HepG2 (cell line): ENCODE measurements around the gene ZFR2. TPM values are rescaled to one million over a fixed set of nuclear protein-coding genes. Genes with fewer than 3 reads are reported as not detected.

Source experiments
- ATAC-seq: fragments of 200-7000 bp; cut with Tn5 transposase; 3 replicates; pipeline ENCODE4 v1.9.1; 2020; ENCODE audit warnings: mild to moderate bottlenecking, moderate library complexity
- BruUV-seq: library from RNA; stranded (reverse); fragments of 400-500 nt; replicated peaks from 2 replicates; lab custom pipeline; 2021; lab: Mats Ljungman, UMichigan
- CTCF ChIA-PET: fragments of 300-600 bp; formaldehyde crosslinking; extraction: SDS; loops from one replicate; lab custom pipeline; 2021; ENCODE audit warnings: low total read pairs, inconsistent platforms, low intra/inter-chr PET ratio; lab: Yijun Ruan, JAX
- POLR2A ChIA-PET: fragments of 350-600 bp; sonication (Branson Sonifier 250); formaldehyde crosslinking; loops from one replicate; lab custom pipeline; 2020; ENCODE audit warnings: antibody characterized with exemption, inconsistent platforms; lab: Yijun Ruan, JAX
- DNase-seq: peaks from one replicate; pipeline ENCODE4 v3.0.0-alpha.2; 2015; ENCODE audit warnings: low spot score
- FAIRE-seq: peaks from 3 replicates; lab custom pipeline; 2011; peaks lifted over from hg19 to GRCh38; lab: Jason Lieb, UNC
- H2AFZ ChIP-seq: one replicate; pipeline ENCODE4 v1.6.1; 2011; ENCODE audit warnings: low read length, inconsistent platforms
- H3K27ac ChIP-seq: fragments of 300-600 bp; 3 replicates; pipeline ENCODE4 v1.8.0; 2011; ENCODE audit warnings: mixed run types, mild to moderate bottlenecking, mixed read lengths, low read length, inconsistent platforms; ENCODE audit not compliant: insufficient read depth; ENCODE audit errors: extremely low read length
- H3K27me3 ChIP-seq, 2 experiments: fragments of 200-600 bp in 1 of 2; 2 replicates in 1 of 2; 3 replicates in 1 of 2; pipeline versions ENCODE4 v1.6.0 to v1.8.0; 2011; ENCODE audit warnings: low read length in 2 of 2, mild to moderate bottlenecking in 2 of 2, moderate library complexity in 2 of 2, inconsistent platforms in 1 of 2; ENCODE audit not compliant: insufficient read depth in 2 of 2, control insufficient read depth in 1 of 2
- H3K36me3 ChIP-seq, 2 experiments: fragments of 200-600 bp in 1 of 2; replicated peaks in 1 of 2; 2 replicates in 1 of 2; 3 replicates in 1 of 2; pipeline versions ENCODE4 v1.5.1 to v1.8.0; 2011; ENCODE audit warnings: low read length in 2 of 2, inconsistent platforms in 1 of 2; ENCODE audit not compliant: insufficient read depth in 2 of 2, control insufficient read depth in 1 of 2
- H3K4me1 ChIP-seq: 2 replicates; pipeline ENCODE4 v1.5.1; 2012; ENCODE audit warnings: low read length, inconsistent platforms; ENCODE audit not compliant: insufficient read depth
- H3K4me2 ChIP-seq: 2 replicates; pipeline ENCODE4 v1.6.0; 2011; ENCODE audit warnings: low read depth, low read length, inconsistent platforms
- H3K4me3 ChIP-seq, 3 experiments: fragments of 200-600 bp in 1 of 3; sonication (generic), shearing (Covaris generic) in 1 of 3; replicated peaks in 1 of 3; 2 replicates each; pipeline ENCODE4 v1.5.1; 2011 to 2016; ENCODE audit warnings: low read length in 3 of 3, inconsistent platforms in 2 of 3, low read depth in 2 of 3, mild to moderate bottlenecking in 2 of 3, control low read depth in 1 of 3, mixed read lengths in 1 of 3; ENCODE audit not compliant: insufficient read depth in 1 of 3
- H3K79me2 ChIP-seq: one replicate; pipeline ENCODE4 v1.6.1; 2011; ENCODE audit warnings: low read length, inconsistent platforms; ENCODE audit not compliant: insufficient read depth
- H3K9ac ChIP-seq: 2 replicates; pipeline ENCODE4 v1.6.0; 2011; ENCODE audit warnings: mild to moderate bottlenecking, low read depth, low read length, inconsistent platforms; ENCODE audit not compliant: insufficient read depth
- H3K9me3 ChIP-seq: 2 replicates; pipeline ENCODE4 v1.5.1; 2012; ENCODE audit warnings: mild to moderate bottlenecking, low read length
- H4K20me1 ChIP-seq: 2 replicates; pipeline ENCODE4 v1.6.0; 2011; ENCODE audit warnings: inconsistent platforms, mild to moderate bottlenecking, low read length, moderate library complexity; ENCODE audit not compliant: insufficient read depth
- ADNP ChIP-seq: sonication (generic); formaldehyde crosslinking; IDR thresholded peaks from 2 replicates; pipeline ENCODE4 v1.4.0; 2020; ENCODE audit warnings: missing genetic modification reagents
- HCFC1 ChIP-seq: fragments of 150-350 bp; IDR thresholded peaks from 2 replicates; pipeline ENCODE4 v1.6.1; 2014; ENCODE audit warnings: low read depth, low read length
- HNF4A ChIP-seq: sonication (generic); formaldehyde crosslinking; IDR thresholded peaks from 2 replicates; pipeline ENCODE4 v1.4.0; 2020; ENCODE audit warnings: missing genetic modification reagents
- HOXA9 ChIP-seq: sonication (generic); formaldehyde crosslinking; IDR thresholded peaks from 2 replicates; pipeline ENCODE4 v1.8.1; 2022; ENCODE audit warnings: missing genetic modification reagents, mild to moderate bottlenecking, moderate library complexity, borderline replicate concordance
- KMT2B ChIP-seq: IDR thresholded peaks from 2 replicates; pipeline ENCODE4 v1.6.1; 2016; ENCODE audit warnings: missing genetic modification reagents, missing compliant biosample characterization
- MTF1 ChIP-seq: sonication (generic); formaldehyde crosslinking; IDR thresholded peaks from 2 replicates; pipeline ENCODE4 v1.5.0; 2020; ENCODE audit warnings: missing genetic modification reagents
- MYC ChIP-seq: sonication (generic); formaldehyde crosslinking; IDR thresholded peaks from 2 replicates; pipeline ENCODE4 v1.9.0; 2021; ENCODE audit warnings: missing genetic modification reagents, borderline replicate concordance
- ZNF431 ChIP-seq: sonication (generic); formaldehyde crosslinking; IDR thresholded peaks from 2 replicates; pipeline ENCODE4 v1.9.0; 2022; ENCODE audit warnings: missing genetic modification reagents, low read depth, mild to moderate bottlenecking, borderline replicate concordance
- ZNF501 ChIP-seq: sonication (generic); formaldehyde crosslinking; IDR thresholded peaks from 2 replicates; pipeline ENCODE4 v1.5.1; 2020; ENCODE audit warnings: mild to moderate bottlenecking, moderate library complexity, missing genetic modification reagents
- WGBS: methylation state at CpG from one replicate; pipeline ENCODE4 v1.1.6; 2017; ENCODE audit warnings: low lambda C conversion rate; 5-methylcytosine and 5-hydroxymethylcytosine counted together
- in situ Hi-C: cut with HindIII; loops from 2 replicates; pipeline ENCODE4 v1.10.0; 2017; ENCODE audit warnings: low pct_unique_long_range_greater_than_20kb; ENCODE audit not compliant: extremely low pct_ligation_motif_present
- intact Hi-C: fragments of 100-400 bp; cut with micrococcal nuclease; formaldehyde crosslinking; loops from one replicate; pipeline ENCODE4 v1.10.0; 2022; ENCODE audit not compliant: unreplicated experiment
- polyA plus RNA-seq, 8 experiments: library from polyadenylated mRNA; depleted of rRNA in 3 of 8; stranded (reverse) in 7 of 8; unstranded in 1 of 8; fragments of >200 nt; fragmentation: Illumina TruSeq in 4 of 8; extraction: Trizol in 4 of 8; gene quantifications; 2 replicates each; pipeline versions ENCODE4 v1.2.1 to v1.2.3, GENCODE V29; 2011 to 2016; ENCODE audit warnings: low read depth in 4 of 8, missing spikeins in 1 of 8, mixed read lengths in 1 of 8; ENCODE audit not compliant: insufficient read depth in 1 of 8
- total RNA-seq, 5 experiments: library from RNA; depleted of rRNA; stranded (reverse); fragments of >200 nt; fragmentation: Illumina TruSeq; extraction: Trizol; gene quantifications; 2 replicates each; pipeline ENCODE4 v1.2.3, GENCODE V29; 2016; ENCODE audit warnings: low read depth in 1 of 5
- TF ChIP-seq, protein P1 (sequence below): sonication (generic); formaldehyde crosslinking; IDR thresholded peaks from 2 replicates; pipeline ENCODE4 v1.8.0; 2022; ENCODE audit warnings: missing genetic modification reagents, low read depth, mild to moderate bottlenecking, borderline replicate concordance
- TF ChIP-seq, protein P2 (sequence below): sonication (generic); formaldehyde crosslinking; IDR thresholded peaks from 2 replicates; pipeline ENCODE4 v1.5.0; 2020; ENCODE audit warnings: mild to moderate bottlenecking, missing genetic modification reagents, borderline replicate concordance

The ZFR2 gene
- total and polyA plus RNA-seq, 2 of the 13 experiments (the other 11 are each of a cell fraction or from before 2014, with no cell fraction given), result 0.37 to 0.69 TPM

DNA sequence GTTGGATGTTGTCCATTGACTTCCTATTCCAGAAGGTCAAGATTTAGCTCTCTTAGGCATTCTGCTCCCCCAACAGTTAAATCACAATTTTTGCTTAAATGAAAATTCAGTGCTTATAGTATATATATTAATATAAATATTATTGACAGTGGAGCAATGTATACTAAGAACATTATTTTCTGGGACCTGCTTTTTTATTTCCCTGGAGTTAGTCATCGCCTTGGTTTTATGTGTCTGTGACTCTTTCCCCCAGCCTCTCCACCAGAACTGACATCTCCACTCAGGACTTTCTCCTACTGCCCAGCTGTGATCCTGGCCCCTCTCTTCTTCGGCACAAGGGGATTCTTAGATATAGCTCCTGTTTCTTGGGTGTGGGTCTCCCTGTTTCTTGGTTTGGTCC, 72.5 kb downstream of the ZFR2 start (continued):
- TF ChIP-seq ZNF501 (CRISPR knock-in tag) (no peak), ZNF431 (CRISPR knock-in tag) (no peak), MYC (CRISPR knock-in tag) (no peak)
- TF ChIP-seq, protein P1, sequence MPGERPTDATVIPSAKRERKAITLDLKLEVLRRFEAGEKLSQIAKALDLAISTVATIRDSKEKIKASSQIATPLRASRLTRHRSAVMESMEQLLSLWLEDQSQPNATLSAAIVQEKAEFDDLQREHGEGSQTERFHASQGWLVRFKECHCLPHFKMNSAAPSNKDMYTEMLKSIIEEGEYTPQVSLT (CRISPR knock-in tag), result no peak

DNA sequence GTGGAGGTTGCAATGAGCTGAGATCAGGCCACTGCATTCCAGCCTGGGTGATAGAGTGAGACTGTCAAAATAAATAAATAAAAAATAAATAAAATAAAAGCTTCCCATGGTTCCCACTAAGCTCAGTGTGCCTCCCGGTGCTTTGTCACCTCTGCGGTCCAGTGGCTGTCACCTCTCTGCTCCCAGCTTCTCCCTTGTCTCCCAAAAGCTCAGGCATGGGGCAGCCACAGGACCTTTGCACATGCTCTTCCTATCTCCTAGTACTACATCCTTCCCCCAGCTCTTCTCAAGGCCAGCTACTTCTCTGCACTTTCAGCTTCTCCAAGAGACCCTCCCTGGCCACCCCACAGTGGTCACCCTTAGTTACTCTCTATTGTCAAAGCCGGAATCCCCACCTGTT, 75.0 kb downstream of the ZFR2 start:
- H3K4me3 ChIP-seq, result no peak overlapping the region
- ATAC-seq (no peak), DNase-seq (no peak), FAIRE-seq (no peak)
- H2AFZ ChIP-seq, result no peak overlapping the region
- no peaks in the 10 kb centered on the region for H3K4me1 ChIP-seq
- no peaks in the 10 kb centered on the region for H3K9me3 ChIP-seq
- H3K36me3 ChIP-seq, result no peaks in the 10 kb centered on the region
- no peak overlapping the region for H3K9ac ChIP-seq
- in situ Hi-C loops (no loop called here), intact Hi-C loops (no loop called here)
- H3K27ac ChIP-seq, result no peak overlapping the region
- WGBS, result 77% methylated on average over 3 of the region's 3 CpGs
- H3K27me3 ChIP-seq, result peaks cover 3 to 9% of the 10 kb centered on the region in 2 experiments; a peak in 3 of 5 replicates
- H4K20me1 ChIP-seq, result no peaks in the 10 kb centered on the region
- no peak overlapping the region for H3K4me2 ChIP-seq
- H3K79me2 ChIP-seq, result no peaks in the 10 kb centered on the region
- POLR2A ChIA-PET, result no interaction called here
- no TSS peak for BruUV-seq
- CTCF ChIA-PET, result no interaction called here
- TF ChIP-seq MTF1 (CRISPR knock-in tag) (no peak), HCFC1 (no peak), KMT2B (no peak), ADNP (CRISPR knock-in tag) (no peak), HOXA9 (CRISPR knock-in tag) (no peak), HNF4A (CRISPR knock-in tag) (no peak)
- TF ChIP-seq, protein P2, sequence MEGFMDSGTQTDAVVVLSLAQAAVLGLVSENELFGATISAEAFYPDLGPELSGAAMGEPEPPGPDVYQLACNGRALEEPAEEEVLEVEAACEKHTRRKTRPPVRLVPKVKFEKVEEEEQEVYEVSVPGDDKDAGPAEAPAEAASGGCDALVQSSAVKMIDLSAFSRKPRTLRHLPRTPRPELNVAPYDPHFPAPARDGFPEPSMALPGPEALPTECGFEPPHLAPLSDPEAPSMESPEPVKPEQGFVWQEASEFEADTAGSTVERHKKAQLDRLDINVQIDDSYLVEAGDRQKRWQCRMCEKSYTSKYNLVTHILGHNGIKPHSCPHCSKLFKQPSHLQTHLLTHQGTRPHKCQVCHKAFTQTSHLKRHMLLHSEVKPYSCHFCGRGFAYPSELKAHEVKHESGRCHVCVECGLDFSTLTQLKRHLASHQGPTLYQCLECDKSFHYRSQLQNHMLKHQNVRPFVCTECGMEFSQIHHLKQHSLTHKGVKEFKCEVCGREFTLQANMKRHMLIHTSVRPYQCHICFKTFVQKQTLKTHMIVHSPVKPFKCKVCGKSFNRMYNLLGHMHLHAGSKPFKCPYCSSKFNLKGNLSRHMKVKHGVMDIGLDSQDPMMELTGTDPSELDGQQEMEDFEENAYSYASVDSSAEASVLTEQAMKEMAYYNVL (CRISPR knock-in tag), result no peak
